LNCaP clone FGC (cell line): ENCODE measurements around the gene IGFLR1.
A peak's percentile ranks its signal among the peaks of the same experiment; 100 is the strongest.

ENCODE experiments used
- DNase-seq: peaks from one replicate; pipeline ENCODE4 v3.0.0-alpha.2; 2011; ENCODE audit warnings: low read depth
- H3K4me3 ChIP-seq: 2 replicates; pipeline ENCODE4 v1.5.1; 2011; ENCODE audit warnings: mild to moderate bottlenecking, low read depth, low read length, control low read depth
- TF ChIP-seq, protein P1 (sequence below): IDR thresholded peaks from 2 replicates; pipeline ENCODE4 v1.5.1; 2012; ENCODE audit warnings: mild to moderate bottlenecking; ENCODE audit not compliant: control insufficient read depth, insufficient read depth; ENCODE audit errors: extremely low read depth

IGFLR1 gene

DNA sequence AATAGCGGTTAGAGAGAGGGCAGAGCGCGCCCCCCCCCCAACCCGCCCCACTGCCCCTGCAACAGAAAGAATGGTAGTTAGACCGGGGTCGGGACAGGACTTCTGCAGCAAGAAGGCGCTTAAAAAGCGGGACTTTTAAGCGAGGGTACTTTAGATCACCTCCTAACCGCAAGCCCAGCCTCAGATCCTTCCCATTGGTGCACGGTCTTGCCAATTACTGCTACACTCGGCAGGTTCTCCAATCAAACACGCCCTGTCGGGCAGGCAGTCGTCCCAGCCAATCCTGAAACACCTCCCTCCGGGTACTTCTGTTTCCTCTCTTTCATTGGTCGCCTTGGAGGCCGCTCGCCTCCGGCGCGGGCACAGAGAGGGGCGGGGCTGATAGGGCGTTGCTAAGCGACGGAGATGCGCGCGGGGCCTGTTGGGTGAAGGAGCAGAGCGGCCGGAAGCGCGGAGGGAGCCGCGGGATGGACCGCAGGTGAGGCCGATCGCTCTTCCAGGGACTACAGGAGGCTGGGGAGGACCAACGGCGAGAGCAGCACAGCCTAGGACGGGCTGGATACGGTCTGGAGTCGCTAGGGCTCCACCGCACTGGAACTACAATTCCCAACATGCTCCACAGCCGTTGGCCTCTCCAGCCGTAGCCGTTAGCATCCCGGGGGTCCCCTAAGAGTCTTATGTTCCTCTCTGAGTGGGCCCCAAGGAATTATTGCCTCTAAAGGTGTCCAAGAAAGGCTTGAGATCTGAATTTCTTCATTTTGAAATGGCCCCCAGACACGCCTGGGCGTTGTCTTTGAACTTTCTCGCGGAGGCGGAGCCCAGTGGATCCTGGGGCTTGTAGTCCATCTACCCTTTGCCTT lies 15.7 kb upstream of the IGFLR1 start, which contains the start of gene PROSER3:
Gene PROSER3, plus strand, starts transcription at position 428 of the 860 bp plus-strand sequence. Its CDS starts 40 bp downstream, at position 468.
- H3K4me3 ChIP-seq: peak within 1 kb of the TSS; percentile 96
- TF ChIP-seq, protein P1, sequence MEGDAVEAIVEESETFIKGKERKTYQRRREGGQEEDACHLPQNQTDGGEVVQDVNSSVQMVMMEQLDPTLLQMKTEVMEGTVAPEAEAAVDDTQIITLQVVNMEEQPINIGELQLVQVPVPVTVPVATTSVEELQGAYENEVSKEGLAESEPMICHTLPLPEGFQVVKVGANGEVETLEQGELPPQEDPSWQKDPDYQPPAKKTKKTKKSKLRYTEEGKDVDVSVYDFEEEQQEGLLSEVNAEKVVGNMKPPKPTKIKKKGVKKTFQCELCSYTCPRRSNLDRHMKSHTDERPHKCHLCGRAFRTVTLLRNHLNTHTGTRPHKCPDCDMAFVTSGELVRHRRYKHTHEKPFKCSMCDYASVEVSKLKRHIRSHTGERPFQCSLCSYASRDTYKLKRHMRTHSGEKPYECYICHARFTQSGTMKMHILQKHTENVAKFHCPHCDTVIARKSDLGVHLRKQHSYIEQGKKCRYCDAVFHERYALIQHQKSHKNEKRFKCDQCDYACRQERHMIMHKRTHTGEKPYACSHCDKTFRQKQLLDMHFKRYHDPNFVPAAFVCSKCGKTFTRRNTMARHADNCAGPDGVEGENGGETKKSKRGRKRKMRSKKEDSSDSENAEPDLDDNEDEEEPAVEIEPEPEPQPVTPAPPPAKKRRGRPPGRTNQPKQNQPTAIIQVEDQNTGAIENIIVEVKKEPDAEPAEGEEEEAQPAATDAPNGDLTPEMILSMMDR: no peak
- peak; percentile 98 for DNase-seq

DNA sequence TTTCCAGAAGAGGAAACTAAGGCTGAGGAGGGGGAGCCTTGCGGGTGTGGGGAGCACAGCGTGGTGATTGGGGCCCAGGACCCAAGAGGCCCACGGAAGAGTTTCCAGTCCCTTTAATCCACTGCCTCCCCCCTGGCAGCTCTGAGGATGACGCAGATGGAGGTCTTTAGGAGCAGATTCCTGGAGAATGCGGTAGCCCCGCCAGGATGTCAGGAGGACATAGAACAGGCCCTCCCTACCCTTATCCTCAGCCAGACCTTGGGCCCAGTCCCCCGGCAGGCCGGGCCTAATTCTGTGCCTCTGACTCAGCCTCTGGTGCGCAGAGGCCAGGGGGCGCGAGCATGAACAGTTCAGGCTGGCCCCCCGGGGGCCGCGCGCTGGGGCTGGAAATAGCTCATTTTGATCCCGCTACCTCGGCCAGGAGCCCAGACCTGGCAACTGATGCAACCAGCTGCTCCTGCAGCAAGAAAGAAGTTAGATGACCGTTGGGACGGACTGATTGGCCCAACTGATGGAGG lies 15.0 kb upstream of the IGFLR1 start:
- no peak for DNase-seq
- H3K4me3 ChIP-seq: peak overlapping the region; percentile 96
- TF ChIP-seq, protein P1: no peak

DNA sequence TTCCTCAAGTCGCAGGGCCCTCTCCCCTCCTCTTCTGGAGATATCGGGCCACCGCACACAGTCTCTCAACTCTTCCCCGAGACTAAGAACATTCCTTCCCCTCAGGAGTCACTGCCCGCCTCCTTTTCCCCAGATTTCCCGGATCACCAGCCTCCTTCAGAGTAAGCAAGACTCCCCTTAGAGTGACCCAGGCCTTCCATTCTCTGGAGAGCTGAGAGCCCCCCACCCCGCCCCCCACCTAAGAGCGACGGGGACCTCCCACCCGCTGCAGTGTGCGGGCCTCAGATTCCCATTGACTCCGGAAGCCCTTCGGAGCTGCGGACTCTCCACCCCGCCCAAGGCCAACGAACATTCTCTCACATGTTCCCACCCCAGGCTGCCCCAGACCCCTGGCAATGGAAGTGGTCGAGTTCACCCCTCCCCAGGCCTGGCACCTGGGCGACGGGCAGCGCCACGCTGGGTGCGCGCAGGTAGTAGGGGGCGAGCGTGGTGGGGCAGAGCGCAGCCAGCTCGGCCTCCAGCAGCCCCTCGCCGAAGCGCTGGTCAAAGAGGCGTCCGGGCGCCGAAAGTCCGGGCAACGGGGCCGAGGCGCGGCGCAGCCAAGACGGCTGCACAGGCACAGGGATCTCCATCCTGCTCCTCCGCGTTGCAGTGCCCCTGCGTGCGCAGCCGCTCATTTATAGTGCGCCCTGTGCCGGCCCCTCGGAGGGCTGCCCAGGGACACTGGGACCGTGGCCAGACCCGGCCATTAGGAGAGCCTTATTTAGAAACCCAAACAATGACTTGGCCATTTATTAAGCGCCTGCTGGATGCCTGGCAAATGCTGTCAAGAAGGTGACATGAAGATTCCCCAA lies 14.4 kb upstream of the IGFLR1 start, which contains the start of gene HSPB6:
Gene HSPB6, minus strand, starts transcription at position 653 of the 854 bp plus-strand sequence. Its CDS starts 21 bp downstream, at position 632.
- no peak for DNase-seq
- H3K4me3 ChIP-seq: peak within 1 kb of the TSS; percentile 96
- TF ChIP-seq, protein P1: no peak

DNA sequence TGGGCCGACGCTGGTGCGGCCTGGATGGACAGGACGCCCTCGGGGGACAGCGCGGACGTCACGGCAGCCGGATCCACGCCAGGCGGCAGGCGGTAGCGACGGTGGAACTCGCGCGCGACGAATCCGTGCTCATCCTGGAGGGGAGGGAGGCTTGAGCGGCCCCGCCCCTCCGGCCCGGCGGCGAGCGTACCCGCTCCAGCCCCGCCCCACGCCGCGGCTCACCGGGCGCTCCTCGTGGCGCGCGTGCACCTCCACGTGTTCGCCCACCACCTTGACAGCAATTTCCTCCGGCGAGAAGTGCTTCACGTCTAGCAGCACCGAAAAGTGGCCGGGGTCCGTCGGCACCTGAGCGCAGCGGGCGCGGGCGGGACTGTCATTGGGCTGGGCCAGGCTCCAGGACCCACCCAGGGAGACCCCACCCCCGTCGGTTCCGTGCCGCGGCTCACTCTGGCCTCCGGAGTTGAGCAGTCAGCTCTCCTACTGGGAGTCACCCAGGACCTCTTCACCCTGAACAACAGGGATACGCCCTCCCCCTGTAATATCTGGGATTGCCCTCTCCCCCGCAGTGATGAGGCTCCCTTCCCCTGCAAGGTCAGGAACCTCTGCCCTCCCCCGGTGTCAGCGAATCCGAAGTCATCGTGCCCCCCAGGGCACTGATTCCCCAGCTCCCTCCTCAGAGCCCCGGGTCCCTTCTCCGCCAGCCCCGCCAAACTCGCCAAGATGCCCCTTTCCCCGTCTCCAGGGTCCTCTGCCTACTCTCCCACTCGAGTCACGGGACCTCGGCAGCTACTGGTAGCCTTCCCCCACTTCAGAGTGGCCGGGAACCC lies 13.5 kb upstream of the IGFLR1 start:
- no peak for DNase-seq
- TF ChIP-seq, protein P1: no peak
- H3K4me3 ChIP-seq: no peak overlapping the region

DNA sequence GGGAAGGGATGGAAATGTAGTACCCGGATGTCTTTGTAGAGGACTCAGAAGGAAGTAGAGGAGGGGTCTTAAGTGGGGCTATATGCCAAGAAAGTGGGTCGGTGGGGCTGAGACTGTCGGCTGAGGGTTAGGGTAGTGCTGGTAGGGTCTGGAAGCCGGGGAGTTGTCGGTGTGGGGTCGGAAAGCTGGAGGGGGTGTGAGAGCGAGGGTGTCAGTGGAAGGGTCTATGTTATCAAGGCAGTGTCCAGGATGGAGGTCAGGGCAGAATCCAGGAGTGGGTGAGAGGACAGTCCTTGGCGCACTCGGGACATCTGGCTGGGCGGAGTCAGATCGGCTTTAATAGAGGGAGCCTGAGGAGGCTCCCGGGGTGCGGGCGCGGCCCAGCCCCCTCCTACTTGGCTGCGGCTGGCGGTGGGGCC lies 12.9 kb upstream of the IGFLR1 start:
- H3K4me3 ChIP-seq: no peak overlapping the region
- no peak for DNase-seq
- TF ChIP-seq, protein P1: no peak
